GM19023 (cell line): ENCODE results near the gene DAB1.
"Not testable (repeated sequence)": the region's sequence is repeated elsewhere in the genome, so short reads cannot be mapped to it uniquely, and the experiment has no call there.

Experiments
- ATAC-seq: cut with Tn5 transposase; IDR thresholded peaks from one replicate; pipeline ENCODE4 v1.9.1; 2021; ENCODE audit warnings: mild to moderate bottlenecking, moderate library complexity; ENCODE audit not compliant: unreplicated experiment

DAB1 gene

DNA sequence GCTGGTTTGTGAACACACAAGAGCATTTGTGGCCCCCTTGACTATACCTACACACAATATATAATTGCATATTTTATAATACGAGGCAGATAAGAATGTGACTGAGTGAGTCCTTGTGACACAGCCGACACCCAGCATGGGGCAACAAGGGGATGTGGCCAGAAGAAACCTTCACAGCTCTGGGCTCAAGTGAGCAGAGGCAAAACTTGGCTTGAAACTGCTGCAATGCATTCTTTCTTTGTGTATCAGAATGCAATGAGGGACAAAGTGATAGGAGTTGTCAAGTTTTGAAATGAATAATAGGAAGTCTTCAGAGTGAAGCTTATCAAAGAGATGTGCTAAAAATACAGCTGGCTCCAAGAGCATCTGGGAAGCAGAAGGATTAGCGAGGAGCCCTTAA is 334.0 kb downstream of the DAB1 start:
- ATAC-seq: no peak

- no peak for ATAC-seq
Measured at GRCh38 chr1:57089221-57089620, 334.6 kb downstream of the DAB1 start.

DNA sequence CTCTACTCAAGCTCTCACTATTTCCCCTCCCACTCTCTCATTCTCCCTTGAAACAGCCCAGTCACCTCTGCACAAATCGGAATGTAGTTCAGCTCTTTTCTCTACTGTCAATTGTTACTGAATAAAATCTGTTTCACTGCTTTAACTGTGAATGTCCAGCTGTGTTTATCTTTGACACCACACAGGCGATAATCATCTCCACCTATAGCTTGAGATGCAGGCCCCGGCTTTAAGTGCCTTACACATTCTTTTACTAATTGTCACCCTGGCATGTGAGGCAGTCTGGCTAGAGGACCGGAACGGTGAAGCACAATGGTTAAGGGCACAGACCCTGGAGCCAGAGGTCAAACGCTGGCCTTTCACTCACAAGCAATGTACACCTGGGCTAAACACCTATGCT is 335.2 kb downstream of the DAB1 start:
- ATAC-seq: no peak

- not testable (repeated sequence) for ATAC-seq
Measured at GRCh38 chr1:57087660-57088059, 336.2 kb downstream of the DAB1 start.

DNA sequence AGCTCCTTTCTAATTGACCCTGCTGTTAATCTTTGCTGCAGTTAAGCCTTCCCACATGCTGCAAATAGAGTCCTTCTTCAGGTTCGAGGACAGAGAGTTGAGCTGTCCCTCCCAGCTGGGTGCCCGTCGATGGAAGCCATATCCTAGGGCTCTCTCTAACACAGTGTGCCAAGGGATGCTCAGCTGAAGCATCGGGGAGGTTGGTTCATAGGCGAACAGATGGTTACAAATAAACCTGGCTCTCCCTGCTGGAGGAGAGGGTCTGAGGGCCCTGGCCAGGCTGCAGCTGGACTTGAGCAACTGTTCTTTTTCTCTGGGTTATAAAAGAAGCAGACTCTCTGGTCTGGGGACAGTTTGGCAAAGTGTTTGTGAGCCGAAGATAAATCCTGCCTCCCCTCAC is 337.7 kb downstream of the DAB1 start:
- ATAC-seq: no peak

DNA sequence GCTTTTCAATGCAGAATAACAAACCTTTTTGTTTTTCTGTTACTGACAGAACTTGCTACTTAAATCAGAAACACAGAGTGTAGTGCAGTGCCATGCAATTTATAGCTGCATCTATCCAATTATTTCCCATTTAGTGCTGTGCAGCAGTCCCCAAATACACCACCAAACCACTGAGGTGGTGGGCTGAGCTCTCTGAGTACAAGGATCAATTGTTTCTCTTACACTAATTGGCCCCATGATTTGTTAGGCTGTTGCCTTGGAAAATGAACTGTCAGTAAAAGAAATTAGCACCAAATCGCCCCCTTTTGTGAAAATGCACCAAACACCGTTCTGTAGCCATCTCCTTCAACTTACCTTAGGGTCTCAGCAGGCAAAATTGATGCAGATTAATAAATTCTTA is 339.2 kb downstream of the DAB1 start:
- no peak for ATAC-seq

DNA sequence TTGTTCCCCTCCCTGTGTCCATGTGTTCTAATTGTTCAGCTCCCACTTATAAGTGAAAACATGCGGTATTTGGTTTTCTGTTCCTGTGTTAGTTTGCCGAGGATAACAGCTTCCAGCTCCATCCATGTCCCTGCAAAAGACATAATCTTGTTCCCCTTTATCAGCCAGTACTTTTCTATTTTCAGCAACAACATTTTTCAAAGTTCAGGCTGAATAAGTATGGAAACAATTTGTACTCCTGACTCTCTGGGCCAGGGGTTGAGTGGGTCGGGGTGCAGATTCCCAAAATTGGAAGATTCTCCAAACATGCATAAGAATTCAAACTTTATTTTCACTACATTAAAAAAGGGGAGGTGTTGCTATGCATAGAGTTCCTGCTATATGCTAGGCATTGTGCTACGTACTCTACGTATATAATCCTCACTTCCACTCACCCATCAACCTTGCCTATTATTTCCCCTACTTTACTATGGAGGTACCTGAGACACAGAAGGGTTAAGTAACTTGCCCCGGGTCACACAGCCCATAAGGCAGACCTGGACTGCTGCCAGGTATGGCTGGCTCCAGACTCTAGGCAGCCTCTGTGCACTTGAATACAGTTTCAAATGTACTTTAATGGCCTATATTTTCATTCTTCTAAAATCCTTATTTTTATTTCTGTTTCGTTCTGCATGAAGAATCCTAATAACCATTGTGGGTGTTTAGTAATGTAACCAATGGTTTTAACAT is 341.0 kb downstream of the DAB1 start:
- ATAC-seq: no peak

DNA sequence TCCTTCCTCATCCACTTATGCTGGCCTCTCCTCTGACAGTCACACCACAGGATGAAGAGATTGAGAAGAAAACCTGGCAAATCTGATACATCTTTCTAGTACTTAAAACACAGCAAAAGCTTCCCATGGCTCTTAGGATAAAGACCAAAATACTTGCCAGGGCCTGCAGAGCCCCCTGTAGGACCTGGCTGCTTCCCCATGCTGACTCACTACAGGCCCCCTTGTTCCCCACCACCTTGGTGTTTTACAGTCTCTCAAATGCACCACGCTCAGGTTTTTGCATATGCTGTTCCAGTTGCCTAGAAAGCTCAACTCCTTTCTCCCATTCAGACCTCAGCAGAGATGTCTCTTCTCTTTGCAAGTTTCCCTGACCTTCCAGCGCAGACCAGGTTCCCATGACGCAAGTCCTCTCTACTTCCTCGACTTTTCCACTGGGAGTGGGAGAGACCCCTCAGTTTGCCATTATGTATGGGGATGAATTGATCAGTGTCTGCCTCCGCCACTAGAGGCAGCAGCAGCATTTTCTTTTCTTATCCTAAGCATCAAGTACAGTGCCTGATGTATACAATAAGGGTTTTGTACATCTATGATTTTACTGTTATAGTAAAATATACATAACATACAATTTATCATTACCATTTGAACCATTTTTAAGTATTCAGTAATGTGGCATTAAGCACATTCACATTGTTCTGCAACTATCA is 344.3 kb downstream of the DAB1 start:
- ATAC-seq: no peak

DNA sequence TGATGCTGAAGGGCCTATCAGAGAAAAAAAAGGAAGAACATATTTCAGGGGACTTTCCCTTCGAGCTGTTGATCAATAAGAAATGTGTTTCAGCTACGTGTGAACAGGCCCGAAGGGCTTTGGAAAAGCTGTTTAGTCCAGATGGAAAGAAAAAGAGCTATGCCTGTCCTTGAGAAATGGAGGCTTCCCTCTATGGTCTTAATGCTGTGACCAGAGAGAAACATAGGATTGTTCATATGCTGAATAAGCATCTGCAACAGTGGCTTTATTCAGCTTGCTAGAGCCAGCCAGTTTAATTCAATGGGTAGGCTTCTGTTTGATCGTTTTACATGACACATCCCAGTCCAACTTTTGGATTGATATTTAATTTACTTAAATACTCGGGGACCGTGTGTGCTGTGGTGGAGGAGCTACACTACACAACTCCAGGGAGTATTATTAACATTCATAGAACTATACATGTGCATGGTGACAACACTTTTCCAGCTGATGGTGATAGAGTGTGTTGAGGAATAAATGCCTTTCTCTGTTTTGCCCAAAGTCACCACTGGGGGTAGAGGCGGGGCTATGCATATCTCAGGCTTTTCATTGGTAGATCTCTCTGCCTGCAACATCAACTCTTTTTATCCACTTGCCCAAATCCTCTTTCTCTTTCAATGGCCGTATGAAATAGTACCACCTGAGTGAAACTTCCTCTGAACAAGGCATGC is 351.3 kb downstream of the DAB1 start:
- ATAC-seq: no peak

GRCh38 chr1:57067863-57068262 is 356.0 kb downstream of the DAB1 start:
- ATAC-seq: no peak

GRCh38 chr1:57066980-57067610 is 356.8 kb downstream of the DAB1 start:
- no peak for ATAC-seq

- ATAC-seq: no peak
Measured at GRCh38 chr1:57065442-57065841, 358.4 kb downstream of the DAB1 start.

GRCh38 chr1:57064379-57065140 is 359.3 kb downstream of the DAB1 start:
- no peak for ATAC-seq

GRCh38 chr1:57063406-57064125 is 360.3 kb downstream of the DAB1 start:
- ATAC-seq: no peak

DNA sequence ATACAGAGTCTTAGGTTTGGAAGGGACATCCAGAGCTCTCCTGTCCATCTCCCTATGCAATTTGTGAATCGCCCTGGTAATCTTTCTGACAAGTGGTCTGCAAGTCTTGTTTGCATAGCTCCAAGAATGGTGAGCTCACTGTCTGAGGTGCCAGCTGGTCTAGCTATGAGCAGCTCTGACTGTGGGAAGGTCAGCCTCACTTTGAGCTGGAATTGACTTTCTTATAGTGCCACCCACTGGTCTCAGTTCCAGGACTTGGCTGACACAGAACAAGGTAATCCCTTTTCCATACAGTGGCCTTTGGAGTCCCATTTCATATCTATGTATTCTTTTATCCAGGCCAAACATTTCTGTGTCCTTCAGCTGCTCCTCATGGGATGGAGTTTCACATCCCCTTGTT is 362.5 kb downstream of the DAB1 start:
- ATAC-seq: no peak

DNA sequence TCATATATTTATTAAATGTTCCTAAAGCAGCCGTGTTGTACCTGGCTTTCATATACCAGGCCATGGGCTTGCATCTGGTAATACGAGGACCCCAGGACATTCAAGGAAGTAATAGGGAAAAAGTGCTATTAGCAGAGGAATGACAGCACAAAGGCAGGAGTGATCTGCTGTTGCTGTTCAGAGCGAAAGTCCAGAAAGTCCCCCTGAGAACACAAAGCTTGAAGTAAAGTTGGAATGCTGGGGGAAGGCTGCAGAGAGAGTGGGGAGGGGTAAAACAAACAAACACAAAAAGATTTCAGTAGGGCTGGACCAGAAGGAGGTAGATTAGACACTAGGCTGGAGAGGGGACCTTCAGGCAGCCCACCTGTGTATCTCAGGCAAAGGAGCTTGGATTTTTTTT is 363.4 kb downstream of the DAB1 start:
- no peak for ATAC-seq

DNA sequence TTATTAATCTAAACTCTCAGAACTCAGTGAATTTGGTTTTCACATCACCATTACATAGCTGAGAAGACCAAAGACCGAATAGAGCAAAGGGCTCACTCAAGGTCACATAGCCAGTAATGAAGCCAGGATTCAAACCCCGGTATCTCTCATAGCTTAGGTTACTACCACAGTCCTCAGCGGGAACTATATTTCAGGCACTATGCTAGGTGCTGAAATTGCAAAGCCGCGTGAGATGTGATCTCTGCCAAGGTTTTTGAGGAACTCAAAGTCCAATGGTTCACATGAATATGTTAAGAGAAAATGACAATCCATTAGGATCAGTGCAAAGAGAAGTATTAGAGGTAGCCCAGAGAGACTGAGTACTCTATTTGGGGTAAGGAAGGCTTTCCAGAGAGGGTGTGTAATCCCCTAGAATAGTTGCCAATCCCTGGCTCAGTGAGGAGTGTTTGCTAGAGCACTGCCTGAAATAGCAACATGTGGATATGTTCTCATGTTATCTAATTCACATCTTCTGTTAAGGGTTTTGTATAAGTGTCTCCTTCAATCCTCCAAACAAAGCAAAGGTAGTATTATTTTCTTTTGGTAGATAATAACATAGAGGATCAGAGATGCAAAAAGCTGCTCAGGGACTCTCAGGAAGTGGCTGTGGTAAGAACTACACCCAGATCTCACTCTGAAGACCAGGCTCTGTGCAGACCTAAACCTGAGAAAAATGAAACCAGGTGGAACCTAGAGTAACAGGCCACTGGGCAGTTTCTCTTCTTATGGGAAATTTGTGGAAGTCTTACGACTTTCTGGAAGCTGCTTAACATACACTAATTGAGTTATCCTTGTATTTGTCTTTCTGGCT is 365.0 kb downstream of the DAB1 start:
- no peak for ATAC-seq

DNA sequence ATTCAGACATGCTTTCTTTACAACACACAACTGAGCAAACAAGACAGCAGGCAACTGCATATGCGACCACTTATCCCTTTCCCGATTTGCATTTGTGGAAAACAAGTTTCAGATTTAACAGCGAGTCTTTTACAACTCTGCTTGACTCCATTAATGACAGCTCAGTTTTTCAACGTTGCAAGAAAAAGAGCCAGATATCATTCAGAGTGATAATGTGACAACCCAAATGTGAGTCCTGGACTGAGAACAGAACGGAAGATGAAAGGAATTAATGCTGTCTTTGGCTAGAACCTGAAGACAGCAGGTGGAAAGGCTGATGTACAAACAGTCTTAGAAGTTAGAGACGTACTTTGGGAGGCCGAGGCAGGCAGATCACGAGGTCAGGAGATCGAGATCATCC is 375.0 kb downstream of the DAB1 start:
- ATAC-seq: no peak

- no peak for ATAC-seq
Measured at GRCh38 chr1:57046462-57046861, 377.4 kb downstream of the DAB1 start.
